ENCODE measurements around the gene CNN1. TPM values are rescaled to one million over a fixed set of nuclear protein-coding genes. Genes with fewer than 3 reads are reported as not detected.

Gene CNN1
- total and polyA plus RNA-seq, 9 of the 15 experiments (the other 6 are each of a cell fraction or from before 2014, with no cell fraction given) = 0.23 to 10.6 (median 5.2) TPM

GRCh38 chr19:11534538-11534937 is 4.1 kb upstream of the CNN1 start (continued):
- TF ChIP-seq, protein P1, sequence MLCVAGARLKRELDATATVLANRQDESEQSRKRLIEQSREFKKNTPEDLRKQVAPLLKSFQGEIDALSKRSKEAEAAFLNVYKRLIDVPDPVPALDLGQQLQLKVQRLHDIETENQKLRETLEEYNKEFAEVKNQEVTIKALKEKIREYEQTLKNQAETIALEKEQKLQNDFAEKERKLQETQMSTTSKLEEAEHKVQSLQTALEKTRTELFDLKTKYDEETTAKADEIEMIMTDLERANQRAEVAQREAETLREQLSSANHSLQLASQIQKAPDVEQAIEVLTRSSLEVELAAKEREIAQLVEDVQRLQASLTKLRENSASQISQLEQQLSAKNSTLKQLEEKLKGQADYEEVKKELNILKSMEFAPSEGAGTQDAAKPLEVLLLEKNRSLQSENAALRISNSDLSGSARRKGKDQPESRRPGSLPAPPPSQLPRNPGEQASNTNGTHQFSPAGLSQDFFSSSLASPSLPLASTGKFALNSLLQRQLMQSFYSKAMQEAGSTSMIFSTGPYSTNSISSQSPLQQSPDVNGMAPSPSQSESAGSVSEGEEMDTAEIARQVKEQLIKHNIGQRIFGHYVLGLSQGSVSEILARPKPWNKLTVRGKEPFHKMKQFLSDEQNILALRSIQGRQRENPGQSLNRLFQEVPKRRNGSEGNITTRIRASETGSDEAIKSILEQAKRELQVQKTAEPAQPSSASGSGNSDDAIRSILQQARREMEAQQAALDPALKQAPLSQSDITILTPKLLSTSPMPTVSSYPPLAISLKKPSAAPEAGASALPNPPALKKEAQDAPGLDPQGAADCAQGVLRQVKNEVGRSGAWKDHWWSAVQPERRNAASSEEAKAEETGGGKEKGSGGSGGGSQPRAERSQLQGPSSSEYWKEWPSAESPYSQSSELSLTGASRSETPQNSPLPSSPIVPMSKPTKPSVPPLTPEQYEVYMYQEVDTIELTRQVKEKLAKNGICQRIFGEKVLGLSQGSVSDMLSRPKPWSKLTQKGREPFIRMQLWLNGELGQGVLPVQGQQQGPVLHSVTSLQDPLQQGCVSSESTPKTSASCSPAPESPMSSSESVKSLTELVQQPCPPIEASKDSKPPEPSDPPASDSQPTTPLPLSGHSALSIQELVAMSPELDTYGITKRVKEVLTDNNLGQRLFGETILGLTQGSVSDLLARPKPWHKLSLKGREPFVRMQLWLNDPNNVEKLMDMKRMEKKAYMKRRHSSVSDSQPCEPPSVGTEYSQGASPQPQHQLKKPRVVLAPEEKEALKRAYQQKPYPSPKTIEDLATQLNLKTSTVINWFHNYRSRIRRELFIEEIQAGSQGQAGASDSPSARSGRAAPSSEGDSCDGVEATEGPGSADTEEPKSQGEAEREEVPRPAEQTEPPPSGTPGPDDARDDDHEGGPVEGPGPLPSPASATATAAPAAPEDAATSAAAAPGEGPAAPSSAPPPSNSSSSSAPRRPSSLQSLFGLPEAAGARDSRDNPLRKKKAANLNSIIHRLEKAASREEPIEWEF (CRISPR knock-in tag; IDR thresholded peaks at IDR 0.05) = no peak
- TF ChIP-seq ZNF592 (IDR thresholded peaks at IDR 0.05) (no peak), FOS (IDR thresholded peaks at IDR 0.05; ENCODE audit: extremely low read depth, insufficient read length) (no peak), RBM39 (optimal IDR thresholded peaks at IDR 0.05; ENCODE audit: low read depth, low read length) (peak; percentile 12), U2AF2 (optimal IDR thresholded peaks at IDR 0.05; ENCODE audit: low read depth, low read length) (no peak), GATAD2A (IDR thresholded peaks at IDR 0.05) (peak; percentile 78), ZNF76 (CRISPR knock-in tag; IDR thresholded peaks at IDR 0.05; ENCODE audit: borderline replicate concordance) (no peak), ZFP1 (CRISPR knock-in tag; IDR thresholded peaks at IDR 0.05) (no peak), KLF10 (CRISPR knock-in tag; IDR thresholded peaks at IDR 0.05) (no peak), HDAC1 (IDR thresholded peaks at IDR 0.05) (peak in 1 of 2 experiments; percentile 70; a peak in 2 of 4 replicates), TSC22D4 (tag; IDR thresholded peaks at IDR 0.05) (no peak), HNRNPL (IDR thresholded peaks at IDR 0.05; ENCODE audit: low read depth, low read length) (no peak)
- TF ChIP-seq, protein P2, sequence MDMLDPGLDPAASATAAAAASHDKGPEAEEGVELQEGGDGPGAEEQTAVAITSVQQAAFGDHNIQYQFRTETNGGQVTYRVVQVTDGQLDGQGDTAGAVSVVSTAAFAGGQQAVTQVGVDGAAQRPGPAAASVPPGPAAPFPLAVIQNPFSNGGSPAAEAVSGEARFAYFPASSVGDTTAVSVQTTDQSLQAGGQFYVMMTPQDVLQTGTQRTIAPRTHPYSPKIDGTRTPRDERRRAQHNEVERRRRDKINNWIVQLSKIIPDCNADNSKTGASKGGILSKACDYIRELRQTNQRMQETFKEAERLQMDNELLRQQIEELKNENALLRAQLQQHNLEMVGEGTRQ (CRISPR knock-in tag; IDR thresholded peaks at IDR 0.05) = no peak
- TF ChIP-seq, protein P3, sequence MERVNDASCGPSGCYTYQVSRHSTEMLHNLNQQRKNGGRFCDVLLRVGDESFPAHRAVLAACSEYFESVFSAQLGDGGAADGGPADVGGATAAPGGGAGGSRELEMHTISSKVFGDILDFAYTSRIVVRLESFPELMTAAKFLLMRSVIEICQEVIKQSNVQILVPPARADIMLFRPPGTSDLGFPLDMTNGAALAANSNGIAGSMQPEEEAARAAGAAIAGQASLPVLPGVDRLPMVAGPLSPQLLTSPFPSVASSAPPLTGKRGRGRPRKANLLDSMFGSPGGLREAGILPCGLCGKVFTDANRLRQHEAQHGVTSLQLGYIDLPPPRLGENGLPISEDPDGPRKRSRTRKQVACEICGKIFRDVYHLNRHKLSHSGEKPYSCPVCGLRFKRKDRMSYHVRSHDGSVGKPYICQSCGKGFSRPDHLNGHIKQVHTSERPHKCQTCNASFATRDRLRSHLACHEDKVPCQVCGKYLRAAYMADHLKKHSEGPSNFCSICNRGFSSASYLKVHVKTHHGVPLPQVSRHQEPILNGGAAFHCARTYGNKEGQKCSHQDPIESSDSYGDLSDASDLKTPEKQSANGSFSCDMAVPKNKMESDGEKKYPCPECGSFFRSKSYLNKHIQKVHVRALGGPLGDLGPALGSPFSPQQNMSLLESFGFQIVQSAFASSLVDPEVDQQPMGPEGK (CRISPR knock-in tag; IDR thresholded peaks at IDR 0.05; ENCODE audit: borderline replicate concordance) = no peak
- TF ChIP-seq, protein P4, sequence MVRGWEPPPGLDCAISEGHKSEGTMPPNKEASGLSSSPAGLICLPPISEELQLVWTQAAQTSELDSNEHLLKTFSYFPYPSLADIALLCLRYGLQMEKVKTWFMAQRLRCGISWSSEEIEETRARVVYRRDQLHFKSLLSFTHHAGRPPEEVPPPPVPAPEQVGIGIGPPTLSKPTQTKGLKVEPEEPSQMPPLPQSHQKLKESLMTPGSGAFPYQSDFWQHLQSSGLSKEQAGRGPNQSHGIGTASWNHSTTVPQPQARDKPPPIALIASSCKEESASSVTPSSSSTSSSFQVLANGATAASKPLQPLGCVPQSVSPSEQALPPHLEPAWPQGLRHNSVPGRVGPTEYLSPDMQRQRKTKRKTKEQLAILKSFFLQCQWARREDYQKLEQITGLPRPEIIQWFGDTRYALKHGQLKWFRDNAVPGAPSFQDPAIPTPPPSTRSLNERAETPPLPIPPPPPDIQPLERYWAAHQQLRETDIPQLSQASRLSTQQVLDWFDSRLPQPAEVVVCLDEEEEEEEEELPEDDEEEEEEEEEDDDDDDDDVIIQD (CRISPR knock-in tag; IDR thresholded peaks at IDR 0.05) = no peak
